H1 (cell line): ENCODE data around the gene CCSER2. TPM values are rescaled to one million over a fixed set of nuclear protein-coding genes. Genes with fewer than 3 reads are reported as not detected.
A peak's percentile ranks its signal among the peaks of the same experiment; 100 is the strongest.

Source experiments
- CTCF ChIA-PET: fragments of 300-600 bp; sonication (Branson Sonifier 250); formaldehyde crosslinking; loops from one replicate; lab custom pipeline; 2021; ENCODE audit not compliant: partially characterized antibody; lab: Charles Lee
- POLR2A ChIA-PET: fragments of 300-600 bp; sonication (Branson Sonifier 250); formaldehyde crosslinking; loops from one replicate; lab custom pipeline; 2021; ENCODE audit warnings: inconsistent platforms; ENCODE audit not compliant: partially characterized antibody; lab: Charles Lee
- DNase-seq, 2 experiments: peaks; one replicate each; pipeline versions ENCODE4 v3.0.0 to v3.0.0-alpha.2; 2010 to 2022; ENCODE audit warnings: low spot score in 2 of 2, low read depth in 1 of 2, mixed read lengths in 1 of 2
- FAIRE-seq: peaks from 2 replicates; lab custom pipeline; 2011; peaks lifted over from hg19 to GRCh38; lab: Jason Lieb, UNC
- H2AFZ ChIP-seq: 2 replicates; pipeline ENCODE4 v1.8.1; 2012; ENCODE audit warnings: low read length, inconsistent platforms
- H2AK5ac ChIP-seq: 2 replicates; pipeline ENCODE4 v1.6.1; 2013; ENCODE audit warnings: low read depth, low read length
- H2BK120ac ChIP-seq: replicated peaks from 2 replicates; pipeline ENCODE3; 2013; ENCODE audit warnings: low read depth, low read length, inconsistent platforms
- H2BK12ac ChIP-seq: 2 replicates; pipeline ENCODE4 v1.6.1; 2013; ENCODE audit warnings: low read depth, low read length
- H2BK15ac ChIP-seq: 2 replicates; pipeline ENCODE4 v1.6.1; 2013; ENCODE audit warnings: low read length
- H2BK20ac ChIP-seq: 2 replicates; pipeline ENCODE4 v1.6.1; 2013; ENCODE audit warnings: low read length
- H2BK5ac ChIP-seq: 2 replicates; pipeline ENCODE4 v1.6.1; 2013; ENCODE audit warnings: low read depth, low read length
- H3K14ac ChIP-seq: 2 replicates; pipeline ENCODE4 v1.6.1; 2013; ENCODE audit warnings: inconsistent platforms; ENCODE audit not compliant: insufficient read length
- H3K18ac ChIP-seq: 2 replicates; pipeline ENCODE4 v1.6.1; 2013; ENCODE audit warnings: low read length; ENCODE audit errors: extremely low read depth
- H3K23ac ChIP-seq: 2 replicates; pipeline ENCODE4 v1.6.1; 2013; ENCODE audit warnings: inconsistent platforms; ENCODE audit not compliant: insufficient read length
- H3K23me2 ChIP-seq: 2 replicates; pipeline ENCODE4 v1.6.1; 2013; ENCODE audit warnings: low read depth, low read length
- H3K27ac ChIP-seq: 2 replicates; pipeline ENCODE4 v1.6.1; 2011; ENCODE audit warnings: low read depth, low read length, inconsistent platforms
- H3K27me3 ChIP-seq, 4 experiments: replicated peaks in 1 of 4; 1 replicate in 1 of 4; 2 replicates in 3 of 4; pipeline versions ENCODE4 v1.6.1 to v1.8.1; 2011 to 2013; ENCODE audit warnings: low read length in 3 of 4, mild to moderate bottlenecking in 3 of 4, inconsistent platforms in 2 of 4, mixed read lengths in 2 of 4, moderate library complexity in 1 of 4; ENCODE audit not compliant: control insufficient read depth in 3 of 4, insufficient read depth in 3 of 4; ENCODE audit errors: extremely low read depth in 1 of 4
- H3K36me3 ChIP-seq, 4 experiments: 2 replicates each; pipeline versions ENCODE4 v1.6.1 to v1.8.1; 2011 to 2013; ENCODE audit warnings: mild to moderate bottlenecking in 4 of 4, low read length in 3 of 4, moderate library complexity in 2 of 4, control low read depth in 1 of 4, inconsistent platforms in 1 of 4; ENCODE audit not compliant: insufficient read depth in 4 of 4, control insufficient read depth in 2 of 4
- H3K4ac ChIP-seq: replicated peaks from 2 replicates; pipeline ENCODE3; 2013; ENCODE audit warnings: low read length, low read depth, mixed read lengths, inconsistent platforms; ENCODE audit not compliant: insufficient read length
- H3K4me1 ChIP-seq, 4 experiments: replicated peaks in 1 of 4; 1 replicate in 1 of 4; 2 replicates in 3 of 4; pipeline versions ENCODE4 v1.6.1 to v1.8.1; 2011 to 2013; ENCODE audit warnings: low read length in 3 of 4, inconsistent platforms in 2 of 4, mixed read lengths in 1 of 4; ENCODE audit not compliant: insufficient read depth in 4 of 4, control insufficient read depth in 3 of 4
- H3K4me2 ChIP-seq, 2 experiments: 2 replicates each; pipeline versions ENCODE4 v1.6.1 to v1.8.1; 2011 to 2013; ENCODE audit warnings: low read depth in 2 of 2, low read length in 2 of 2, control low read depth in 1 of 2, inconsistent platforms in 1 of 2, mild to moderate bottlenecking in 1 of 2; ENCODE audit not compliant: insufficient read depth in 1 of 2
- H3K4me3 ChIP-seq, 4 experiments: fragments of 200-600, 300-600 bp in 1 of 4; sonication (generic), shearing (Covaris generic), sonication (Bioruptor Twin) in 1 of 4; 2 replicates each; pipeline versions ENCODE4 v1.5.1 to v1.8.1; 2011 to 2016; ENCODE audit warnings: low read length in 4 of 4, low read depth in 3 of 4, control low read depth in 2 of 4, inconsistent platforms in 2 of 4, mild to moderate bottlenecking in 2 of 4, mixed read lengths in 1 of 4, moderate library complexity in 1 of 4; ENCODE audit not compliant: insufficient read depth in 2 of 4; ENCODE audit errors: extremely low read depth in 1 of 4
- H3K56ac ChIP-seq: replicated peaks from 2 replicates; pipeline ENCODE3; 2013; ENCODE audit warnings: low read depth, mild to moderate bottlenecking, mixed read lengths, low read length, inconsistent platforms; ENCODE audit not compliant: insufficient read length
- H3K79me1 ChIP-seq: 2 replicates; pipeline ENCODE4 v1.6.1; 2013; ENCODE audit warnings: low read depth, low read length, control low read depth
- H3K79me2 ChIP-seq, 2 experiments: 2 replicates each; pipeline versions ENCODE4 v1.6.1 to v1.8.1; 2012 to 2013; ENCODE audit warnings: low read length in 2 of 2, mild to moderate bottlenecking in 2 of 2, inconsistent platforms in 1 of 2; ENCODE audit not compliant: insufficient read depth in 2 of 2, control insufficient read depth in 1 of 2
- H3K9ac ChIP-seq, 4 experiments: replicated peaks in 1 of 4; 1 replicate in 1 of 4; 2 replicates in 3 of 4; pipeline versions ENCODE4 v1.6.1 to v1.8.1; 2011 to 2013; ENCODE audit warnings: low read depth in 3 of 4, low read length in 3 of 4, control low read depth in 2 of 4, mild to moderate bottlenecking in 2 of 4, moderate library complexity in 2 of 4, inconsistent platforms in 1 of 4; ENCODE audit errors: extremely low read depth in 1 of 4
- H3K9me3 ChIP-seq, 2 experiments: 2 replicates each; pipeline versions ENCODE4 v1.6.1 to v1.8.1; 2012 to 2013; ENCODE audit warnings: mild to moderate bottlenecking in 2 of 2, moderate library complexity in 2 of 2, control low read depth in 1 of 2, inconsistent platforms in 1 of 2, low read depth in 1 of 2, low read length in 1 of 2, mixed read lengths in 1 of 2; ENCODE audit not compliant: insufficient read depth in 2 of 2
- H4K20me1 ChIP-seq, 2 experiments: replicated peaks in 1 of 2; 2 replicates each; pipeline versions ENCODE3 to v1.8.1; 2011 to 2013; ENCODE audit warnings: inconsistent platforms in 2 of 2, low read length in 2 of 2, mild to moderate bottlenecking in 1 of 2; ENCODE audit not compliant: insufficient read depth in 2 of 2, control insufficient read depth in 1 of 2
- H4K5ac ChIP-seq: 2 replicates; pipeline ENCODE4 v1.6.1; 2013; ENCODE audit warnings: low read length, low read depth, mixed read lengths, inconsistent platforms; ENCODE audit not compliant: insufficient read length
- H4K8ac ChIP-seq: 2 replicates; pipeline ENCODE4 v1.8.0; 2013; ENCODE audit warnings: mild to moderate bottlenecking, moderate library complexity, low read length, inconsistent platforms; ENCODE audit not compliant: insufficient read depth; ENCODE audit errors: extremely low read depth
- H4K91ac ChIP-seq: replicated peaks from 2 replicates; pipeline ENCODE3; 2013; ENCODE audit warnings: low read length, mixed read lengths, inconsistent platforms; ENCODE audit not compliant: insufficient read length
- CBX8 ChIP-seq: fragments of 300-800, 300-1000 bp; sonication (generic); IDR thresholded peaks from 2 replicates; pipeline ENCODE4 v1.7.1; 2016; ENCODE audit warnings: low read depth, low read length, borderline replicate concordance
- CTBP2 ChIP-seq: IDR thresholded peaks from 2 replicates; pipeline ENCODE4 v1.7.0; 2011; ENCODE audit warnings: borderline replicate concordance, mild to moderate bottlenecking, moderate library complexity, mixed read lengths, low read length; ENCODE audit not compliant: insufficient read depth, insufficient read length
- CTCF ChIP-seq, 3 experiments: IDR thresholded peaks; 1 replicate in 2 of 3; 2 replicates in 1 of 3; pipeline versions ENCODE4 v1.5.1 to v1.6.1; 2011; ENCODE audit warnings: low read length in 3 of 3, mild to moderate bottlenecking in 3 of 3, inconsistent platforms in 2 of 3, low read depth in 1 of 3, moderate library complexity in 1 of 3; ENCODE audit not compliant: insufficient read depth in 1 of 3; ENCODE audit errors: control extremely low read depth in 1 of 3
- GABPA ChIP-seq: IDR thresholded peaks from 2 replicates; pipeline ENCODE4 v1.6.1; 2011; ENCODE audit warnings: mild to moderate bottlenecking, low read length, moderate library complexity, borderline replicate concordance; ENCODE audit not compliant: insufficient read depth
- GTF2F1 ChIP-seq: IDR thresholded peaks from 2 replicates; pipeline ENCODE4 v1.6.1; 2012; ENCODE audit warnings: low read depth, low read length, improper control_type of control experiment, borderline replicate concordance
- JUN ChIP-seq: IDR thresholded peaks from 2 replicates; pipeline ENCODE4 v1.6.1; 2011; ENCODE audit warnings: low read depth, mild to moderate bottlenecking, improper control_type of control experiment, low read length
- KDM1A ChIP-seq: fragments of 200-600, 300-600 bp; sonication (generic); IDR thresholded peaks from 2 replicates; pipeline ENCODE4 v1.7.1; 2016; ENCODE audit warnings: mild to moderate bottlenecking, low read length, borderline replicate concordance
- POLR2A ChIP-seq, 2 experiments: IDR thresholded peaks; 1 replicate in 1 of 2; 2 replicates in 1 of 2; pipeline ENCODE4 v1.6.1; 2011; ENCODE audit warnings: low read depth in 2 of 2, low read length in 2 of 2, mild to moderate bottlenecking in 2 of 2; ENCODE audit errors: control extremely low read depth in 1 of 2
- SIN3A ChIP-seq, 2 experiments: IDR thresholded peaks in 1 of 2; conservative IDR thresholded peaks in 1 of 2; 2 replicates each; pipeline ENCODE4 v1.6.1; 2011 to 2012; ENCODE audit warnings: low read length in 2 of 2, improper control_type of control experiment in 1 of 2, low read depth in 1 of 2, mild to moderate bottlenecking in 1 of 2
- SIRT6 ChIP-seq: IDR thresholded peaks from one replicate; pipeline ENCODE4 v1.7.1; 2012; ENCODE audit warnings: low read length, inconsistent platforms
- WGBS, 2 experiments: shearing (Covaris generic) in 1 of 2; methylation state at CpG; one replicate each; pipeline versions ENCODE4 v1.1.6 to v1.1.7; 2013 to 2015; ENCODE audit warnings: low lambda C conversion rate in 2 of 2, mixed read lengths in 2 of 2, inconsistent platforms in 1 of 2, low coverage in 1 of 2, missing lambda C conversion rate in 1 of 2; ENCODE audit not compliant: insufficient replicate concordance in 2 of 2, insufficient coverage in 1 of 2, insufficient read length in 1 of 2; ENCODE audit errors: extremely low coverage in 1 of 2, missing lambda C conversion rate in 1 of 2; 5-methylcytosine and 5-hydroxymethylcytosine counted together
- polyA plus RNA-seq, 7 experiments: library from polyadenylated mRNA; depleted of rRNA in 3 of 7; stranded (reverse) in 5 of 7; unstranded in 2 of 7; fragments of >200 nt in 5 of 7; fragments of 200-250 nt in 2 of 7; gene quantifications; 1 replicate in 5 of 7; 2 replicates in 1 of 7; 4 replicates in 1 of 7; pipeline versions ENCODE4 v1.2.1 to v1.2.3, GENCODE V29; 2011 to 2013; ENCODE audit warnings: missing spikeins in 2 of 7, mixed read lengths in 2 of 7
- total RNA-seq: library from RNA; stranded (reverse); fragmentation: NEBNext Ultra II Directional; extraction: Animal tissue kit (Norgen Biotek cat#: 25700); gene quantifications from 2 replicates; pipeline ENCODE4 v1.2.1, GENCODE V29; 2021

Gene CCSER2
- total and polyA plus RNA-seq, 2 of the 8 experiments (the other 6 are each of a cell fraction or from before 2014, with no cell fraction given): 6.9 to 30.5 TPM

GRCh38 chr10:84548869-84549268, 220.5 kb downstream of the CCSER2 start:
- H3K79me1 ChIP-seq: no peaks in the 10 kb centered on the region
- no peak overlapping the region for H4K5ac ChIP-seq
- H3K27me3 ChIP-seq: no peaks in the 10 kb centered on the region
- no peaks in the 10 kb centered on the region for H4K20me1 ChIP-seq
- H3K27ac ChIP-seq: no peak overlapping the region
- DNase-seq (peak in 1 of 2 experiments; percentile 63), FAIRE-seq (peak; percentile 42)
- H2BK20ac ChIP-seq: no peak overlapping the region
- no peak overlapping the region for H3K14ac ChIP-seq
- H2BK12ac ChIP-seq: no peak overlapping the region
- peak overlapping the region; percentile 92; the same call in 1 of the 2 replicates for H2AFZ ChIP-seq
- no peak overlapping the region for H3K56ac ChIP-seq
- no peak overlapping the region for H3K23ac ChIP-seq
- H3K4me1 ChIP-seq: no peaks in the 10 kb centered on the region
- H3K4me2 ChIP-seq: no peak overlapping the region
- no peaks in the 10 kb centered on the region for H3K79me2 ChIP-seq
- no peak overlapping the region for H2AK5ac ChIP-seq
- H3K18ac ChIP-seq: peak overlapping the region; percentile 13; the same call in 1 of the 2 replicates
- H3K4me3 ChIP-seq: no peak overlapping the region
- no peak overlapping the region for H4K8ac ChIP-seq
- H3K23me2 ChIP-seq: no peaks in the 10 kb centered on the region
- H4K91ac ChIP-seq: no peak overlapping the region
- no peaks in the 10 kb centered on the region for H3K9me3 ChIP-seq
- H2BK15ac ChIP-seq: no peak overlapping the region
- WGBS, 2 experiments: 51% methylated on average over 5 of the region's 5 CpGs; no CpG with 5 or more reads in 1 of the 2 experiments
- H3K9ac ChIP-seq: no peak overlapping the region
- no peak overlapping the region for H3K4ac ChIP-seq
- ChIA-PET POLR2A (no interaction called here), CTCF (interaction anchor here (0.5 to 26.4 kb wide), 39 partner anchors 9 to 460 kb away, joined by 3 to 558 read pairs (median 5); no protein-coding TSS in a partner anchor)
- H3K36me3 ChIP-seq: no peaks in the 10 kb centered on the region
- H2BK120ac ChIP-seq: no peak overlapping the region
- no peak overlapping the region for H2BK5ac ChIP-seq
- no peak for TF ChIP-seq KDM1A
- TF ChIP-seq GTF2F1: no peak
- no peak for TF ChIP-seq SIRT6
- TF ChIP-seq SIN3A (conservative IDR thresholded peaks at IDR 0.05 in 1 of 2, IDR thresholded peaks at IDR 0.05 in 1 of 2; ENCODE audit: low read depth in 1 of 2, low read length in 2 of 2): no peak
- peak; percentile 69 to 94 (median 86) for TF ChIP-seq CTCF (IDR thresholded peaks at IDR 0.05; ENCODE audit: control extremely low read depth in 1 of 3, insufficient read depth in 1 of 3, low read depth in 1 of 3, low read length in 3 of 3)
- TF ChIP-seq CTBP2: no peak
- no peak for TF ChIP-seq CBX8
- TF ChIP-seq POLR2A (IDR thresholded peaks at IDR 0.05; ENCODE audit: control extremely low read depth in 1 of 2, low read depth in 2 of 2, low read length in 2 of 2): no peak
- no peak for TF ChIP-seq JUN
- TF ChIP-seq GABPA: no peak
